Stimulated activated CD4-positive, alpha-beta T cell treated with anti-CD3 and anti-CD28 coated beads, Interleukin-15, amount 100 ng/mL, for 48 hours (primary cell): ENCODE measurements around the gene DENND4B.
"Not testable (repeated sequence)": the region's sequence is repeated elsewhere in the genome, so short reads cannot be mapped to it uniquely, and the experiment has no call there.

Experiments
- DNase-seq, 2 donors: peaks; one replicate each; pipeline ENCODE4 v3.0.0-alpha.2; 2020; ENCODE audit warnings: low read depth in 2 of 2

The DENND4B gene, protein sequence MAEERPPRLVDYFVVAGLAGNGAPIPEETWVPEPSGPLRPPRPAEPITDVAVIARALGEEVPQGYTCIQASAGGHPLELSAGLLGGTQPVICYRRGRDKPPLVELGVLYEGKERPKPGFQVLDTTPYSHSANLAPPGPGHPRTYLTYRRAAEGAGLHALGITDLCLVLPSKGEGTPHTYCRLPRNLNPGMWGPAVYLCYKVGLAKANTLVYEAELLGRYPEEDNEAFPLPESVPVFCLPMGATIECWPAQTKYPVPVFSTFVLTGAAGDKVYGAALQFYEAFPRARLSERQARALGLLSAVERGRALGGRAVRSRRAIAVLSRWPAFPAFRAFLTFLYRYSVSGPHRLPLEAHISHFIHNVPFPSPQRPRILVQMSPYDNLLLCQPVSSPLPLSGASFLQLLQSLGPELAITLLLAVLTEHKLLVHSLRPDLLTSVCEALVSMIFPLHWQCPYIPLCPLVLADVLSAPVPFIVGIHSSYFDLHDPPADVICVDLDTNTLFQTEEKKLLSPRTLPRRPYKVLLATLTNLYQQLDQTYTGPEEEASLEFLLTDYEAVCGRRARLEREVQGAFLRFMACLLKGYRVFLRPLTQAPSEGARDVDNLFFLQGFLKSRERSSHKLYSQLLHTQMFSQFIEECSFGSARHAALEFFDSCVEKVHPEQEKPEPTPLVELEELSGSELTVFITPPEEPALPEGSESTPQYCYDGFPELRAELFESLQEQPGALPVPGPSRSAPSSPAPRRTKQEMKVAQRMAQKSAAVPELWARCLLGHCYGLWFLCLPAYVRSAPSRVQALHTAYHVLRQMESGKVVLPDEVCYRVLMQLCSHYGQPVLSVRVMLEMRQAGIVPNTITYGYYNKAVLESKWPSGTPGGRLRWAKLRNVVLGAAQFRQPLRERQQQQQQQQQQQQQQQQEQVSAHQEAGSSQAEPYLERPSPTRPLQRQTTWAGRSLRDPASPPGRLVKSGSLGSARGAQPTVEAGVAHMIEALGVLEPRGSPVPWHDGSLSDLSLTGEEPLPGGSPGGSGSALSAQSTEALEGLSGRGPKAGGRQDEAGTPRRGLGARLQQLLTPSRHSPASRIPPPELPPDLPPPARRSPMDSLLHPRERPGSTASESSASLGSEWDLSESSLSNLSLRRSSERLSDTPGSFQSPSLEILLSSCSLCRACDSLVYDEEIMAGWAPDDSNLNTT (N-terminal part only)

DNA sequence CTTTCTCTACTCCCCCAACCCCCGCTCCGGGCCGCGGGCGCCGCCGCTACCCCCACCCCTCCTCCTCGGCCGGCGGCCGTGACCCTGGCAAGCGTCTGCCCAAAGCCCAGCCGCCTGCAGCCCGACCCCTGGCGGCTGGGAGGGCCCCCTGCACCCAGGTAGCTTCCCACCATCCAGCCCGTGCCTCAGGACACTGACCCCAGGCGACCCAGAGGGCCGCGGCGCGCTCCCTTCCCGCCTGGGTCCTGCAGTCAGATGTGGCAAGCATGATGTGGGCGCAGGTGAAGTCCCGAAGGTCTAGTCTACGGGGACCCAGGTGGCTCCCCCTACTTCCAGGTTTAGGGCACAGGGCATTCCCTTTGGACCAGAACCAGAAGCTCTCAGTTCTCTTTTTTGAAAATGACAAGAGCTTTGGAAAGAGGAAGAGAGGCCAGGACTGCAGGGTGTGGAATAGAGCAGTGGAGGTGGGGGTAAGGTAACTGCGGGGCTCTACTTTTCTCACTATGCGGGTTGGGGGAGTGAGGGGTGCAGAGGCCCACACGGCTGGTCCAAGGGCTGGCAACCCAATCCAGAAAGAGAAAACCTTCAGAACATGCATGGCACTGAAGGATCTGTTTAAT, at the start of gene DENND4B:
Gene DENND4B, minus strand, starts transcription at position 97 of the 620 bp plus-strand sequence. CDS start 2,344 bp downstream, outside the sequence.
- DNase-seq = peak; percentile 58 to 70

DNA sequence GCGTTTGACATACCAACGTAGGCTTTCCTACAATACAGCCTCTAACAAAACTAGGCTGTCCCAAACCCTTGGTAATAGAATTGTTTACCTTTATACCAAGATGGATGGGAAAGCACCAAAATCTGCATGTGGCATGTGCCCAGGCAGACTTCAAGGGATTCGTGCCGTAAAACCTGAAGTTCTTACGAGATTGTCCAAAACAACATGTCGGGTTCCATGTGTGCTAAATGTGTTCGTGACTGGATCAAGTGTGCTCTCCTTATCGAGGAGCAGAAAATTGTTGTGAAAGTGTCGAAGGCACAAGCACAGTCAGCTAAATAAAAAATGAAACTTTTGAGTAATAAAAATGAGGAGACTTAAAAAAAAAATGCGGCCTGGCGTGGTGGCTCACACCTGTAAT, 49.1 kb upstream of the DENND4B start:
- DNase-seq = no peak

DNA sequence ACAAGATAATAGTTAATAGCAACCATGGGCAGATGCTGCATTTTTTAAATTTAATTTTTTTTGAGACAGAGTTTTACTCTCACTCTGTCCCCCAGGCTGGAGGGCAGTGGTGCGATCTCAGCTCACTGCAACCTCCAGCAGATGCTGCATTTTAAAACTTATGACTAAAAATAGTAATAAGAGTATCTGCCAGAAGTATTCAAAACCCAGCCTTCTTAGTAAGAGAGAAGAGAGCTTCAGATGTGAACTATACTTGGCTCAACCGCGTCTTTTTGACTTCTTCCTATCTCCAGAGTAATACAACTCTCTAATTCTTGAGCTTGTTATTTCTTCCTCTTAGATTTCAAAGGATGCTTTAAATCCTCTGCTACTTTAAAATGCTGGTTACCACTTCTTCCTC, 48.7 kb upstream of the DENND4B start:
- no peak for DNase-seq

DNA sequence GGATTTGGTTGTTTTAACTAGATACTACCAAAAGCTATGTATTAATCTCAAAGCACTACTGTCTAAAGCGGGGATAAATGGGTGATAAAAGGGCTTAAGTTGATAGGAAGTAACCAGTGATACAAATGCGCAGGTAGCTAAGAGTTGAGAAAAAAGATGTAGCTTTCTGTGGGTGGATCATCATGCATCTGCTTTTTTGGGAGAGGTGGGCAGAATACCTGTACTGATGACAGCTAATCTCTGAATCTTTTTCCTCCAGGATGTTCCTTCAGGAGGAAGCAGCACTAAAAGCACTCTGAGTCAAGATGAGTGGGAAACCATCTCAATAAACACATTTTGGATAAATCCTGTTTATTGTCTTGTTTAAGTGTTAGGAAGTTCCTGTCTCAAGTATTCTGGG, 45.3 kb upstream of the DENND4B start:
- no peak for DNase-seq

DNA sequence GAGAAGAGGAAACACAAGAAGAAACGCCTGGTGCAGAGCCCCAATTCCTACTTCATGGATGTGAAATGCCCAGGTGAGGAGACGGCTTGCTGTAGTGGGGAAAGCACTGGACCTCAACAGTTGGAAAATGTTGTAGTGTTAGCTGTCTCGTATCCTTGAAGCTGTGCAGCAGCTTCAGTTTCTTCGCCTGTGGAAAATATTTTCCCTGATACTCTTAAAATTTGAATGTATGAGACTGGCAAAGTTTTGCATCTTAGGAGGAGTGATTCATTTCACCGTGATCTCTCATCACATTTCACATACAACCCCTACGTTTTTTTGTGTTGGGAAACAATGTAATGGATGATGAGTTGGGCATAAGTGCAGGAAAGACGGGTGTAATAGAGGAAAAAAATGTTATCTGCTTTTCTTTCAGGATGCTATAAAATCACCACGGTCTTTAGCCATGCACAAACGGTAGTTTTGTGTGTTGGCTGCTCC, 44.7 kb upstream of the DENND4B start:
- no peak for DNase-seq

DNA sequence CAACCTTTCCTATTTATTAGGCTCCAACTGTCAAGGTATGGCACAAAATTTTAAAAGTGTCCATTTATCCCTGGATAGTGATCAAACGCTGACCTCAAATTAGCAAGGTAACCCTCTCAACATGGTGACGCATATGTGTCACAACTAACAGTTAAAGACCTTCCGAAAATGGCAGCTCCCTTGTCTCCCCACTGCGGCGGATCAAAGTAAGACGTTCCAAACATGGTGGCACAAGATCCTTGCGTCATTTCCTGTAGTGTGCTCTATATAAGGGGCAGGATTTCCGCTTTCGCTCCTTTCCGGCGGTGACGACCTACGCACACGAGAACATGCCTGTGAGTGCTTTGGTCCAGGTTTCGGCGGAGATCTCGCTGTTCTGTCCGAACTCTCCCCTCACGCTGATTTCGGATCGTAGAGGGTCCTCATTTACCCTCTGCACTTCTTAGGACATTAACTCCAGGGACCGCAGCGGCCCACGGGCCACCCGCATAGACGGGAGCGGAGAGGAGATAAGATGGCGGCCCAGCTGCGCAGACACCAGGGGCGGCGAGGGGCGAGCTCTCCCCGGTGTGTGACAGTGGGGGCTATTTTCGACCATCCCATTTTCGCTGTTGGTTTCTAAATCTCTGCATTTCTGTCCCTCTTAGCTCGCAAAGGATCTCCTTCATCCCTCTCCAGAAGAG, 44.1 kb upstream of the DENND4B start, which contains the start of gene RPS27:
Gene RPS27, plus strand, starts transcription at position 295 of the 683 bp plus-strand sequence. Its CDS starts 35 bp downstream, at position 330.
- peak; percentile 81 to 84 for DNase-seq

DNA sequence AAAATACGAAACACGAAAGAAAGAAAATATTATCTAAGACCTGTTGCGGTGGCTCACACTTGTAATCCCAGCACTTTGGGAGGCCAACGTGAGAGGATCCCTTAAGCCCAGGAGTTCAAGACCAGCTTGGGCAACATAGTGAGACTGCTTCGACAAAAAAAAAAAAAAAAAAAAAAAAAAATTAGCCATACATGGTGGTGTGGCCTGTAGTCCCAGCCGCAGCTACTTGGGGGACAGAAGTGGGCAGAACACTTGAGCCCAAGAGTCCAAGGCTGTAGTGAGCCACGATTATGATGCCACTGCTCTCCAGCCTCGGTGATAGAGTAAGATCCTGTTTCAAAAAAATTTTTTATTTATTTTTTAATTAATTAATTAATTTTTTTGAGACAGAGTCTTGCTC, 41.1 kb upstream of the DENND4B start:
- DNase-seq = no peak

DNA sequence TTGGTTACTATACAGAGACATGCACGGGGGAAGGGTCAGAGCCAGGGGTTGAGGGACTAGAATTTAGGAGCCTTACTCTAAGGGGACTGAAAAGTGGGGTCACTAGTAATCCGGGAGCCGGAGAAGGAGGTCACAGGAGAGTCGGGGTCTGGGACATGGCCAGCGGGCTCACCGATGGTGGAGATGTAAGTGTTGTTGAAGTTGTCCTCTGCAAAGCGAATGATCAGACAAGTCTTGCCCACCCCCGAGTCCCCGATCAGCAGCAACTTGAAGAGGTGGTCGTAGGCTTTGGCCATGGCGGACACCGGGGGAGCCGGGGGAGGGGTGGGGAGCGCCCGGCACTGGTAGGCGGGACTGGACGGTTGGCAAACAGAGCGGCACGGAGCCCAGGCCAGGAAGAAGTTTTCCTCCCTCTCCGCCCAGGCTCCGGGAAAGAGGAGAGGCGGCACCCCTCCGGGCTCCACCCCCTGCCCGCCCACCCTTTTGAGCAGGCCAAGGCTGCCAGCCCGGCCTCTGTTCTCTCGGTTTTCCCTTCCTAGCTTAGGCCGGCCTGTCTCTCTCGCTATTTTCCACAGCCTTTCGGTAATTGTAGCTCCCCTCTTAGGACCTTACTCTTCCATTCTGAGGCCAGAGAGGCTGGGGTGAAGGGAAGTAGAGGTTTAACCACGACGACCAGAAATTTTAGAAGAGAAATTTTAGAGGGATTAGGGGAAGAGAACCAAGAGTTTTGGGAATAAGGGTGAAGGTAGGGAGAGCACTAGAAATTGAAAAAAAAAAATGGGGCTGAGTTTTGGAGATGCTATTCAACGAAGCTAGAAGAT, 39.6 kb upstream of the DENND4B start, which contains the start of gene RAB13:
Gene RAB13, minus strand, starts transcription at position 399 of the 821 bp plus-strand sequence. Its CDS starts 103 bp downstream, at position 296.
- DNase-seq = no peak

DNA sequence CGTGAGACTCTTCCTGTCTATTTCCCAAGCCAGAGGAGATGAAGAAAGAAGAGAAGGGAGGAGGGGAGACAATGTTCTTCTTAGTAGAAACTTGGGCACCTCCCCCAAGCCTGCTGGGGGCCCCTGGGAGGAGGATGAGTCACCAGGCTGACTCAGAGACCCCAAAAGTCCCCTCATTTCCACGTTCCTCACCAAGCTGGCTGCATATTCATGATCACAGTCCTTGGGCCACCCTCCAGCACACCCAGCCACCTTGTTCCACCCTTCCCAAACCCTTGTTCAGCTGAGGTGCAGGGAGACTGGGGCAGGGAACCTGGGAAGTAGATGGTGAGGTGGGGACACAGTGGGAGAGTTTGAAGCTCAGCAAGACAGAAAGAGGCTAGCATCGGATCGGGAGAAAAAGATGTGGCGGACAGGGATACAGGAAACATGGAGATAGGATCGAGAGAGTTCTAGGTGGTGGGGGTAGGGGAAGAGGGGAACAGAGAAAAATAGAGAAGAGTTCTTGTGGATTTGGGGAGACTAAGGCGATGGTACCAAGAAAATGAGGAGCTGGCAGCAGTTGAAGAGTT, 38.9 kb upstream of the DENND4B start:
- DNase-seq = no peak

DNA sequence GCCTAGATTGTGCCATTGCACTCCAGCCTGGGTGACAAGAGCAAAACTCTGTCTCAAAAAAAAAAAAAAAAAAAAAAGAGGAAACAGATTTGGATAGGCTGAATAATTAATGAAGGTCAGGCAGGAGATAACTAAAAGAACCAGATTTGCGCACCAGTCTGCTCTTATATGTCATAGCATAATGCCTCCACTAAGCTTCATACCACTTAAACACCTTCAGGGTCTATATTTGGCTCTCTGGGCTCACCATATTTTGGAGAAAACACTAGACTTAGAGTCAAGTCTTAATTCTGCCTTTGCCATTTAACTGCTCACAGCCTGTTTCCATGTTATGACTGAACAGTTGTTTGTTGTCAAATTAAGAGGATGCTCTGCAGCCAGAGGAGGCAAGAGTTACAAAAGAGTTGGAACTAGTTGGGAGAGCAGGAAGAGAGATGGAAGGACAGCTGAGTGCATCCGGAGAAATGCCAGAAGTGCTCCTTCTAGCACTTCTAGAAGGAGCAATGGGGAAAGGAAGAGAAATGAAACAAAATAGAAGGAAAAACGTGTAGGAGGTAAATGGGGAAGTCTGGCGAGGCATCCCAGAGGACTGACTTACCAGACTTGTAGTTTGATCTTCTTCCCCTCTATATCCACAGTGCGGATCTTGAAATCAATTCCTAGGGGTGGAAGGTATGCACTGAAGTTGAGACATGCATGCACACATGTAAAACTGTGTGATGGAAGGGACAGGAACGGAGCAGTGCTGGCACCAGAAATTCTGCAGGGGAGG, 37.8 kb upstream of the DENND4B start:
- DNase-seq = no peak

DNA sequence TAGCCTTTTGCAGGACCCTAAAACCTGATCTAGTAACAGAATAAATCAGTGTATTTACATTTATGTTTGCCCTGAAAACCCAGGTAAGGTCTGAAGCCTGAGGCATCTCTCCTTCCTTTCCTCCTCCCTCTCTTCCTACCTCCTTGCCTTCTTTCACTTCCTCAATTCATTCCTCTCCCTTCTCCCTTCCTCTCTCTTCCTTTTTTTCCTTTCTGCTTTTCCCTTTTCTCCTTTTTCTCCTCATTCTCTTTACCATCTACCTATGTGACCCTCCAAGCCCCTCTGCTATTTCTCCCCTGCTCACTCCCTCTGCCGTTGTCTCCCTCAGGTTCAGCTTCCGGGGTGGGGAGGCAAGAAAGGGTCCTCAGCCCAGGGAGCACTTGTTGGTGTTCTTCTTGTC, 35.2 kb upstream of the DENND4B start:
- DNase-seq = not testable (repeated sequence)

DNA sequence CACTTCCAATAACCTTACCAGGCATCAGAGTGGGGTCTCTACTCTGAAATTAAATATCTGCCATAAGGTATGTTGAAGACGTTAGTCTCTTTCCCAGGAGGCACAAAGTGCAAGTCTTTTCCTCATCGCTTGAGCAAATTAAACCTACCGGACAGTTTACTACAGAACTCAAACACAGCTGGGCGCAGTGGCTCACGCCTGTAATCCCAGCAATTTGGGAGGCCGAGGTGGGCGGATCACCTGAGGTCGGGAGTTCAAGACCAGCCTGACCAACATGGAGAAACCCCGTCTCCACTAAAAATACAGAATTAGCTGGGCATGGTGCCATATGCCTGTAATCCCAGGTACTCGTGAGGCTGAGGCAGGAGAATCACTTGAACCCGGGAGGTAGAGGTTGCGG, 32.6 kb upstream of the DENND4B start:
- not testable (repeated sequence) for DNase-seq

DNA sequence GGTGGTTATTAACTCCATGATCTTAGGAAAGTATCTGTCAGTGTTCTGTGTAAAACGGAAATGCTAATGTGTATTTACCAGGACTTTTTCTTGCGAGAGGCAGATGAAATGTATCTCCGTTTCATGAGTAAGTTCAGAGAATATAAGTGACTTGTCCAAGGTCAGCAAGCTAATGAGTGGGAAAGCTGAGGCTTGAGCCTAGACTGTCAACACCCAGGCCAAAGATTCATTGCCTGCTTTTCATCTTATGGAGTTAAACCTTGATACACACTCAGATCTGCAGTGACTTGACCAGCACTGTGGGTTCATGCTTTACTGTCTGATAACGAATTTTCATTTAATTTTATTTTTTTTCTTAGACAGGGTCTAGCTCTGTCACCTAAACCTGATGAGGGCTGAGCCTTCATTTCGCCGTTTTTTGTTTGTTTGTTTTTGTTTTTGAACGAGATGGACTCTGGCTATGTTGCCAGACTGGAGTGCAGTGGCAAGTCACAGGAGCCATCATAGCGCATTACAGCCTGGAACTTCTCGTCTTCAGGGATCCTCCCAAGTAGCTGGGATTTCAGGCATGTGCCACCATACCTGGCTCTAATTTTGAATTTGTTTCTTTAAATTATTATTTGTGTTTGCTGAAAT, 31.9 kb upstream of the DENND4B start:
- no peak for DNase-seq

DNA sequence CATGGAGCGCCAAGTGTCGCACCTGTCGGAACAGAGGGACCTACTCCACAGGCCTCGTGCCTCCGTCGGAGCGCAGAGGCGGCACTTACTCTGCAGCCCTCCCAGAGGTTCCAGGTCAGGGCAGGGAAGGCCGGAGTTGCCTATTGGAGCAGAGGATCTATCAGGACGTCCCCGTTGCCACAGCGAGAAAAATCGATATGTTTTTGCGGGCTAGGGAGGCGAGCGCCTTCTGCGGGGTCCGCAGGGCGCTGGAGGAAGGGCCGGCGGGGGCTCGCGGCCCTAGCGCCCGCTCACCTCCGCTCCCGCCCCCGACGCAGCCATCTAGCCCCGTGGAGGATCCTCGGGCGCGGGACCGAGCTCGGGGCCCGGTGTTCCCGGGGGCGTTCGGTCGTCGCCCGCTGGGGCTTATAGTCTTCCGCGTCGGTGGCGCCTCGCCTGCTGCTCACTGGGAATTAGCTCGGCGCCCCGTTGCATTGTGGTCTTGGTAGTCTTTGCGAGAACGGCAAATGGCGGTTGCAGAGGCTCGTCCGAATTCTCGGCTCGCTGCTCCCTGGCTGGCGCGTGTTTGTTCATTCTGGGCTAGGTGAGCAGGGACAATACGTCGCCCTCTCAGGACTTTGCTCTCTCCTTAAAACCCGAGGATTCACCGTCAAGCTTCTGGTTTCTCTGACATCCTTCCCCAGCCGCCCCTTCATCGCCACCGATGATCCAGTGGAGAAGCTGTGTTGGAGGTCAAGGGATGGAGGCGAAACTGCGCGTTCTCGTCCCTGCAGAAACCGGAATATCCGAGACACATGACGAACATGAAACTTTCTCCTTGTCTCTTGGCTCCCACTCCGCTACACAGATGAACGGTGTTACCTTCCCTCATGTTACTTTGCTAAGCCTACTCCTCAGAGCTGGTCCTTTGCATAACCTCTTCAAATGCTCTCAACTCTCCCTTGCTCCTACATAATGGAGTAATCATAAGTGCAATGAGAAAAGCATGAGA, 31.0 kb upstream of the DENND4B start, which contains the start of gene JTB:
Gene JTB, minus strand, starts transcription at position 425 of the 991 bp plus-strand sequence. Its CDS starts 422 bp downstream, at position 3.
- peak; percentile 79 to 82 for DNase-seq

DNA sequence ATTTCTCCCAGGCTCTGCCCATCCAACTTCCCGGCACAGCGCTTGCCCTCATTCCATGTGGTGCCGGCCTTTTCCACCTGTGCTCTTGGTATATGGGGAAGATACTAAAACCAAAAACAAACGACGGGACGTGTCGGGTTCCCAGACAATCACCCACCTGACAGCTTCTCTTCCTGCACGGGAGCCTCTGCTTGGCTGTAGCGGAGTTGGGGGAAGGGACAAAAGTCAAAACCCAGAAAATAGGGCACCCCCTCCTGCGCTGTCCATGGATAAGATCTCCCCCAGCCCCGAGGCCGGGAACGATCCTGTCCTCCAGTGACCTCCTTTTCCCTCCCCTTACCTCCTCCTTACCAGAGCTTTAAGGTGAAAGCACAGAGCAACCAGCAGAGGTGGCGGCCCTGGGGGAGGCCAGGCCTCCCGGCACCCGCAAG, 30.3 kb upstream of the DENND4B start:
- DNase-seq = no peak

DNA sequence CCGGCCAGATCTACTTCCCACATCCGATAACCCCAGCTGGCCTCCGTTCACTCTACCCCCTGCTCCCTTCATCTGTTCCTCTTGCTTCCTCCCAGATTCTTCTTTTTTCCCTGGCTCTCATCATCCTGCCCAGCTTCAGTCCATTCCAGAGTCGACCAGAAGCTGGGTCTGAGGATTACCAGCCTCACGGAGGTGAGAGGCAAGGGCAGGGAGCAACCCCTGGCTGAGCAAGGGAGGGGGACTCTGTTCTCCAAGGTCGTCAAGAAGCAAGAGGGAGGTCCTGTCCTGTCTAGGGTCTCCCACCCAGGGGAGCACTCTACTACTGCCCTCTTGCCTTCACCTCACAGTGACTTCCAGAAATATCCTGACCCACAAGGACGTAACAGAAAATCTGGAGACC, 27.0 kb upstream of the DENND4B start:
- no peak for DNase-seq

DNA sequence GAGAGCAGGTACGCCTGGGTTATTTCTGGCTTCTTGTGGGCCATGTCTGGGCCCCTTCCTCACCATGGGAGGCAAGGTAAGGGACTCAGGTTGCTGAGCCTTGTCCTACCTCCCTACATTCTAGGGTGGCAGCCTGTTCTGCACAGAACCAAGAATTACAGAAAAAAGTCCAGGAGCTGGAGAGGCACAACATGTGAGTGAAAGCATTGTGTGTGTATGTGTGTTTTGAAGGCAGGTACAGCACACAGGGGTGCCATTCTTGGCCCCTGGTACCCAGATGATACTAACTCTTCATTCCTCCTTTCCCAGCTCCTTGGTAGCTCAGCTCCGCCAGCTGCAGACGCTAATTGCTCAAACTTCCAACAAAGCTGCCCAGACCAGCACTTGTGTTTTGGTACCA, 26.6 kb upstream of the DENND4B start:
- DNase-seq = no peak
